Measurements from ENCODE around the gene BCAS1.

The BCAS1 gene

DNA sequence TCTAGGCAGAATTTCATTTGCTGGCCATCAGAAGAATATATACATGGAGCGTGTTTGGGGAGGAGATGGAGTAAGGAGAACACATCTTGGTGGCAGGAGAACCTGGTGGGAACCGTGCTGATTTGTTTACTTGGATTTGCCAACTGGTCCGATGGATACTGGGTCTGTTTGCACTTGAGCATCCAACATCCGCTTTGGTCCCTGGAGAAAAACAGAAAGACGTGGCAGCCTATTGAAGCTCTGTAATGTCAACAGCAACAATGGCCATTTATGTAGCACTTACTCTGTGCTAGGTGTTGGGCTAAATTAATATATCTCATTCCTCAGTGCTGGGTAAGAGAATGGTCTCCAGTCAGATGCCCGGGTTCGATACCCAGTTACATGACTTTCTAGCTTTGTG, 125.6 kb downstream of the BCAS1 start:
- DNase-seq, result no peak
- Mint-ChIP-seq H3K36me3 (ENCODE audit: low read depth) (no peaks in the 10 kb centered on the region), H3K4me3 (no peak overlapping the region), H3K27me3 (ENCODE audit: low read depth, poor library complexity) (peaks cover 4% of the 10 kb centered on the region), H3K27ac (no peak overlapping the region), H3K4me1 (peaks cover 44% of the 10 kb centered on the region), H3K9me3 (no peaks in the 10 kb centered on the region)
- TF ChIP-seq, protein P1, sequence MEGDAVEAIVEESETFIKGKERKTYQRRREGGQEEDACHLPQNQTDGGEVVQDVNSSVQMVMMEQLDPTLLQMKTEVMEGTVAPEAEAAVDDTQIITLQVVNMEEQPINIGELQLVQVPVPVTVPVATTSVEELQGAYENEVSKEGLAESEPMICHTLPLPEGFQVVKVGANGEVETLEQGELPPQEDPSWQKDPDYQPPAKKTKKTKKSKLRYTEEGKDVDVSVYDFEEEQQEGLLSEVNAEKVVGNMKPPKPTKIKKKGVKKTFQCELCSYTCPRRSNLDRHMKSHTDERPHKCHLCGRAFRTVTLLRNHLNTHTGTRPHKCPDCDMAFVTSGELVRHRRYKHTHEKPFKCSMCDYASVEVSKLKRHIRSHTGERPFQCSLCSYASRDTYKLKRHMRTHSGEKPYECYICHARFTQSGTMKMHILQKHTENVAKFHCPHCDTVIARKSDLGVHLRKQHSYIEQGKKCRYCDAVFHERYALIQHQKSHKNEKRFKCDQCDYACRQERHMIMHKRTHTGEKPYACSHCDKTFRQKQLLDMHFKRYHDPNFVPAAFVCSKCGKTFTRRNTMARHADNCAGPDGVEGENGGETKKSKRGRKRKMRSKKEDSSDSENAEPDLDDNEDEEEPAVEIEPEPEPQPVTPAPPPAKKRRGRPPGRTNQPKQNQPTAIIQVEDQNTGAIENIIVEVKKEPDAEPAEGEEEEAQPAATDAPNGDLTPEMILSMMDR (IDR thresholded peaks at IDR 0.05), result no peak

DNA sequence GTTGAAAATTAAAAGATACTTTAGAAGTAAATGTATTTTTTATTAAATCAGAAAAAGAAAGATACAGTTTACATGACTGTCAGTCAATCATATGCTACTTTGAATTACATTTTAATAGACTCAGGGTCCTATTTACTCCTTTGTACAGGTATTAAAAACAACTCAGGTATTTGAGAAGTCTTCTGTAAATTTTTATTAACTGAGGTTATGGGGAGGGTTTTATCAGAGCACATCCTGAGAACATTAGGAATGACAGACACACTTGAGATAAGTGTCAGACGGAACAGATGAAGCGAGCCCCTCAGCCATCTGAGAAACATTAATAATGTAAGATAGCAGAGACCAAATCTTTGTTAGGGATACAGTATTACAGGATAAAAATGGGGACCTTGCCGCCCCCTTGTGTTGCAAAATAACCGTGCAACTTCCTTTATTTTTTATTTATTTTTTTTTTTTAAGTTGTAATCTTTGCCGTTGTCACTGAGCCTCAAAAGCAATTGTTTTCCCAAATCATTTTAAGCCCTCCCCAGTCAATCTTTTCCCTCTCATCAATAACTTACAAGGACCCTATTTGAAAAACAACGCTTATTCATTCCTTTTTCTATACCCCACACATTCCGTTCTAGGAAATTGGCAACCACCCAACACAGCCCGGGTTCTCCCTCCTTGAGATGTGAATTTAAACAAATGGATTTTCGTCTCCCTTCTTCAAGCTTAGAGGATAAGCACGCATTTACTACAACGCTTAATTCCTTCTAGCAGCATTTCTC, 126.7 kb downstream of the BCAS1 start:
- Mint-ChIP-seq H3K4me1 (peaks cover 41% of the 10 kb centered on the region), H3K4me3 (no peak overlapping the region), H3K27ac (no peak overlapping the region), H3K36me3 (ENCODE audit: low read depth) (no peaks in the 10 kb centered on the region), H3K27me3 (ENCODE audit: low read depth, poor library complexity) (peaks cover 8% of the 10 kb centered on the region), H3K9me3 (no peaks in the 10 kb centered on the region)
- no peak for DNase-seq
- TF ChIP-seq, protein P1 (IDR thresholded peaks at IDR 0.05), result peak; percentile 59

DNA sequence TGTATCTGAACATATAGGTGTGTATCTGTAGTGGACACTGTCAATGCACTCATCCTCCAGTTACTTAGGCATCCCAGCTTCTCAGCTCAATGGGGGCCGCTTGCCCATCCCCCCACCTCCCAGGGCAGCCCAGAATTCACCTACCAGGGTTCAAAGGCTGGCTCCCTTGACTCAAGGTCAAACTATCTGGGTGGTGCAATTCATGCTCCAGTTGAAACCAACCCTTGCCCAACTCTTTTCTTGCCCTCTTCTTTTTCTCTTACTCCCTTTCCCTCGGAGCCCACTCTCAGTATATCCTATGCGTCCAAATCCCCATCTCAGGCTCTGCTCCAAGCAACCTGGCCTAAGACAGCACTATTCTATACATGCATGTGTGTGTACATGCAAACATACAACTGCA, 127.4 kb downstream of the BCAS1 start:
- Mint-ChIP-seq H3K4me3 (no peak overlapping the region), H3K4me1 (peaks cover 41% of the 10 kb centered on the region), H3K27me3 (ENCODE audit: low read depth, poor library complexity) (peaks cover 11% of the 10 kb centered on the region), H3K36me3 (ENCODE audit: low read depth) (no peaks in the 10 kb centered on the region), H3K9me3 (no peaks in the 10 kb centered on the region), H3K27ac (no peak overlapping the region)
- DNase-seq, result no peak
- TF ChIP-seq, protein P1 (IDR thresholded peaks at IDR 0.05), result no peak

DNA sequence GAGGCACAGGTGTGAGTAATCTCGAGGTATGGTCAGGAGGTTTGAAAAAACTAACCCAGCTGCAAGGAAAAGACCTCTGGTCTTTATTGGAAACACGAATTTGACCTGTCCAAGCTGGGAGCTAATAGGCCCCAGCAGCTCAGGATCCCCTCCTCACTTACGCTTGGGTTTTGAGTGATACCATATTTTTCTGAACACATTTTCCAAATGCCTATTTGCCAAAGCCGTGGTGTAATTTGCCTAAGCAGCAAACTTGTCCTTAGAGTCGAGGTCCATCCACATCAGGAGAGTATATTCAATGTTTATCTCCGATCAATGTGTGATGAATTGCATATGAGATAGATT, 128.0 kb downstream of the BCAS1 start:
- H3K27me3 Mint-ChIP-seq (ENCODE audit: low read depth, poor library complexity), result peaks cover 11% of the 10 kb centered on the region
- peak overlapping the region; percentile 2 for H3K27ac Mint-ChIP-seq
- no peak for DNase-seq
- no peaks in the 10 kb centered on the region for H3K36me3 Mint-ChIP-seq (ENCODE audit: low read depth)
- no peak overlapping the region for H3K4me3 Mint-ChIP-seq
- H3K4me1 Mint-ChIP-seq, result peaks cover 41% of the 10 kb centered on the region
- H3K9me3 Mint-ChIP-seq, result no peaks in the 10 kb centered on the region
- TF ChIP-seq, protein P1 (IDR thresholded peaks at IDR 0.05), result no peak

DNA sequence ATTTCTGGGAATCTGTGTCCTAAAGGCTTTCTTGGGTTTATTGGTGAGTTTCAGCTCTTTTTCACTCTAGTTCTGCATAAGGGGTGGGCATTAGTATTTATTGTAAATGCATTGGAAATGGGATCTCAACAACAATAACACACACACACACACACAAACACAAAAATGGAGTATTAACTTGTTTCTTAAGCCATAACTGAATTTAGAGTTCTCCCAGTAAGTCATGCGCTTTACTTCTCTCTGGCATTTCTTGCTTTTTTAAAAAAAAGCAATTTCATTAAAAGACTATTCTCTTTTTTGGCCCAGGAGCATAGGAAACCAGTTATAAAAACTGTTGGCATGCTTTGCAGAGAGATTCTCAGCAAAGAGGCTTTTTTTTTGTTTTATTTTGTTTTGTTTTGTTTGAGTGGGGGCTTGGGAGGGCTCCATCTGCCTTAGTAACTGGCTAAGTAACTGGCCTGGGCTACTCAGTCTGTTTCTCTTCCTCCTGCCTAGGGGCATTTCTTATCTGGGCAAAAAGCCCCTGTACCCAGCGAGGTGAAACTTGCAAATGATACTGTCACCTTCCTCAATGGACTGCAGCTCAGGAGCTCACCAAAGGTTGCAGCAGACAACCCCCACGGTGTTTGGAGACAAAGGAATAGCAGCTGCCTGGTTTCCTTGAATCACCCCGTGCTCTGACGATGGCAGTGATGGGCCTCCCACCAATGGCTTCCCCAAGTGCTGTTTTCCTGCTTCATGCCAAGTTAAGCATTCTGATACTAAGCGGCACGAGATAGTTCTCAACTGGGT, 128.5 kb downstream of the BCAS1 start:
- peak; percentile 13 for DNase-seq
- Mint-ChIP-seq H3K36me3 (ENCODE audit: low read depth) (no peaks in the 10 kb centered on the region), H3K27me3 (ENCODE audit: low read depth, poor library complexity) (peaks cover 12% of the 10 kb centered on the region), H3K4me3 (peak overlapping the region; percentile 78), H3K27ac (peak overlapping the region; percentile 2), H3K4me1 (peaks cover 41% of the 10 kb centered on the region), H3K9me3 (no peaks in the 10 kb centered on the region)
- TF ChIP-seq, protein P1 (IDR thresholded peaks at IDR 0.05), result no peak
